H1 (cell line): ENCODE data around the gene ZBTB49. TPM values are rescaled to one million over a fixed set of nuclear protein-coding genes. Genes with fewer than 3 reads are reported as not detected.

Experiments used
- CTCF ChIA-PET: fragments of 300-600 bp; sonication (Branson Sonifier 250); formaldehyde crosslinking; loops from one replicate; lab custom pipeline; 2021; ENCODE audit not compliant: partially characterized antibody; lab: Charles Lee
- POLR2A ChIA-PET: fragments of 300-600 bp; sonication (Branson Sonifier 250); formaldehyde crosslinking; loops from one replicate; lab custom pipeline; 2021; ENCODE audit warnings: inconsistent platforms; ENCODE audit not compliant: partially characterized antibody; lab: Charles Lee
- DNase-seq, 2 experiments: peaks; one replicate each; pipeline versions ENCODE4 v3.0.0 to v3.0.0-alpha.2; 2010 to 2022; ENCODE audit warnings: low spot score in 2 of 2, low read depth in 1 of 2, mixed read lengths in 1 of 2
- FAIRE-seq: peaks from 2 replicates; lab custom pipeline; 2011; peaks lifted over from hg19 to GRCh38; lab: Jason Lieb, UNC
- H2AFZ ChIP-seq: 2 replicates; pipeline ENCODE4 v1.8.1; 2012; ENCODE audit warnings: low read length, inconsistent platforms
- H2AK5ac ChIP-seq: 2 replicates; pipeline ENCODE4 v1.6.1; 2013; ENCODE audit warnings: low read depth, low read length
- H2BK120ac ChIP-seq: replicated peaks from 2 replicates; pipeline ENCODE3; 2013; ENCODE audit warnings: low read depth, low read length, inconsistent platforms
- H2BK12ac ChIP-seq: 2 replicates; pipeline ENCODE4 v1.6.1; 2013; ENCODE audit warnings: low read depth, low read length
- H2BK15ac ChIP-seq: 2 replicates; pipeline ENCODE4 v1.6.1; 2013; ENCODE audit warnings: low read length
- H2BK20ac ChIP-seq: 2 replicates; pipeline ENCODE4 v1.6.1; 2013; ENCODE audit warnings: low read length
- H2BK5ac ChIP-seq: 2 replicates; pipeline ENCODE4 v1.6.1; 2013; ENCODE audit warnings: low read depth, low read length
- H3K14ac ChIP-seq: 2 replicates; pipeline ENCODE4 v1.6.1; 2013; ENCODE audit warnings: inconsistent platforms; ENCODE audit not compliant: insufficient read length
- H3K18ac ChIP-seq: 2 replicates; pipeline ENCODE4 v1.6.1; 2013; ENCODE audit warnings: low read length; ENCODE audit errors: extremely low read depth
- H3K23ac ChIP-seq: 2 replicates; pipeline ENCODE4 v1.6.1; 2013; ENCODE audit warnings: inconsistent platforms; ENCODE audit not compliant: insufficient read length
- H3K23me2 ChIP-seq: 2 replicates; pipeline ENCODE4 v1.6.1; 2013; ENCODE audit warnings: low read depth, low read length
- H3K27ac ChIP-seq: 2 replicates; pipeline ENCODE4 v1.6.1; 2011; ENCODE audit warnings: low read depth, low read length, inconsistent platforms
- H3K27me3 ChIP-seq, 4 experiments: replicated peaks in 1 of 4; 1 replicate in 1 of 4; 2 replicates in 3 of 4; pipeline versions ENCODE4 v1.6.1 to v1.8.1; 2011 to 2013; ENCODE audit warnings: low read length in 3 of 4, mild to moderate bottlenecking in 3 of 4, inconsistent platforms in 2 of 4, mixed read lengths in 2 of 4, moderate library complexity in 1 of 4; ENCODE audit not compliant: control insufficient read depth in 3 of 4, insufficient read depth in 3 of 4; ENCODE audit errors: extremely low read depth in 1 of 4
- H3K36me3 ChIP-seq, 4 experiments: 2 replicates each; pipeline versions ENCODE4 v1.6.1 to v1.8.1; 2011 to 2013; ENCODE audit warnings: mild to moderate bottlenecking in 4 of 4, low read length in 3 of 4, moderate library complexity in 2 of 4, control low read depth in 1 of 4, inconsistent platforms in 1 of 4; ENCODE audit not compliant: insufficient read depth in 4 of 4, control insufficient read depth in 2 of 4
- H3K4ac ChIP-seq: replicated peaks from 2 replicates; pipeline ENCODE3; 2013; ENCODE audit warnings: low read length, low read depth, mixed read lengths, inconsistent platforms; ENCODE audit not compliant: insufficient read length
- H3K4me1 ChIP-seq, 4 experiments: replicated peaks in 1 of 4; 1 replicate in 1 of 4; 2 replicates in 3 of 4; pipeline versions ENCODE4 v1.6.1 to v1.8.1; 2011 to 2013; ENCODE audit warnings: low read length in 3 of 4, inconsistent platforms in 2 of 4, mixed read lengths in 1 of 4; ENCODE audit not compliant: insufficient read depth in 4 of 4, control insufficient read depth in 3 of 4
- H3K4me2 ChIP-seq, 2 experiments: 2 replicates each; pipeline versions ENCODE4 v1.6.1 to v1.8.1; 2011 to 2013; ENCODE audit warnings: low read depth in 2 of 2, low read length in 2 of 2, control low read depth in 1 of 2, inconsistent platforms in 1 of 2, mild to moderate bottlenecking in 1 of 2; ENCODE audit not compliant: insufficient read depth in 1 of 2
- H3K4me3 ChIP-seq, 4 experiments: fragments of 200-600, 300-600 bp in 1 of 4; sonication (generic), shearing (Covaris generic), sonication (Bioruptor Twin) in 1 of 4; 2 replicates each; pipeline versions ENCODE4 v1.5.1 to v1.8.1; 2011 to 2016; ENCODE audit warnings: low read length in 4 of 4, low read depth in 3 of 4, control low read depth in 2 of 4, inconsistent platforms in 2 of 4, mild to moderate bottlenecking in 2 of 4, mixed read lengths in 1 of 4, moderate library complexity in 1 of 4; ENCODE audit not compliant: insufficient read depth in 2 of 4; ENCODE audit errors: extremely low read depth in 1 of 4
- H3K56ac ChIP-seq: replicated peaks from 2 replicates; pipeline ENCODE3; 2013; ENCODE audit warnings: low read depth, mild to moderate bottlenecking, mixed read lengths, low read length, inconsistent platforms; ENCODE audit not compliant: insufficient read length
- H3K79me1 ChIP-seq: 2 replicates; pipeline ENCODE4 v1.6.1; 2013; ENCODE audit warnings: low read depth, low read length, control low read depth
- H3K79me2 ChIP-seq, 2 experiments: 2 replicates each; pipeline versions ENCODE4 v1.6.1 to v1.8.1; 2012 to 2013; ENCODE audit warnings: low read length in 2 of 2, mild to moderate bottlenecking in 2 of 2, inconsistent platforms in 1 of 2; ENCODE audit not compliant: insufficient read depth in 2 of 2, control insufficient read depth in 1 of 2
- H3K9ac ChIP-seq, 4 experiments: replicated peaks in 1 of 4; 1 replicate in 1 of 4; 2 replicates in 3 of 4; pipeline versions ENCODE4 v1.6.1 to v1.8.1; 2011 to 2013; ENCODE audit warnings: low read depth in 3 of 4, low read length in 3 of 4, control low read depth in 2 of 4, mild to moderate bottlenecking in 2 of 4, moderate library complexity in 2 of 4, inconsistent platforms in 1 of 4; ENCODE audit errors: extremely low read depth in 1 of 4
- H3K9me3 ChIP-seq, 2 experiments: 2 replicates each; pipeline versions ENCODE4 v1.6.1 to v1.8.1; 2012 to 2013; ENCODE audit warnings: mild to moderate bottlenecking in 2 of 2, moderate library complexity in 2 of 2, control low read depth in 1 of 2, inconsistent platforms in 1 of 2, low read depth in 1 of 2, low read length in 1 of 2, mixed read lengths in 1 of 2; ENCODE audit not compliant: insufficient read depth in 2 of 2
- H4K20me1 ChIP-seq, 2 experiments: replicated peaks in 1 of 2; 2 replicates each; pipeline versions ENCODE3 to v1.8.1; 2011 to 2013; ENCODE audit warnings: inconsistent platforms in 2 of 2, low read length in 2 of 2, mild to moderate bottlenecking in 1 of 2; ENCODE audit not compliant: insufficient read depth in 2 of 2, control insufficient read depth in 1 of 2
- H4K5ac ChIP-seq: 2 replicates; pipeline ENCODE4 v1.6.1; 2013; ENCODE audit warnings: low read length, low read depth, mixed read lengths, inconsistent platforms; ENCODE audit not compliant: insufficient read length
- H4K8ac ChIP-seq: 2 replicates; pipeline ENCODE4 v1.8.0; 2013; ENCODE audit warnings: mild to moderate bottlenecking, moderate library complexity, low read length, inconsistent platforms; ENCODE audit not compliant: insufficient read depth; ENCODE audit errors: extremely low read depth
- H4K91ac ChIP-seq: replicated peaks from 2 replicates; pipeline ENCODE3; 2013; ENCODE audit warnings: low read length, mixed read lengths, inconsistent platforms; ENCODE audit not compliant: insufficient read length
- E2F6 ChIP-seq: IDR thresholded peaks from 2 replicates; pipeline ENCODE4 v1.6.1; 2012; ENCODE audit warnings: inconsistent platforms
- KDM1A ChIP-seq: fragments of 200-600, 300-600 bp; sonication (generic); IDR thresholded peaks from 2 replicates; pipeline ENCODE4 v1.7.1; 2016; ENCODE audit warnings: mild to moderate bottlenecking, low read length, borderline replicate concordance
- MAX ChIP-seq: IDR thresholded peaks from 2 replicates; pipeline ENCODE4 v1.6.1; 2012; ENCODE audit warnings: inconsistent platforms
- POU5F1 ChIP-seq: IDR thresholded peaks from 2 replicates; pipeline ENCODE4 v1.6.1; 2011; ENCODE audit warnings: low read depth, mild to moderate bottlenecking, low read length, moderate library complexity
- RBBP5 ChIP-seq: IDR thresholded peaks from 2 replicates; pipeline ENCODE4 v1.7.1; 2012; ENCODE audit warnings: low read depth, mild to moderate bottlenecking, inconsistent platforms, low read length, moderate library complexity, borderline replicate concordance
- WGBS, 2 experiments: shearing (Covaris generic) in 1 of 2; methylation state at CpG; one replicate each; pipeline versions ENCODE4 v1.1.6 to v1.1.7; 2013 to 2015; ENCODE audit warnings: low lambda C conversion rate in 2 of 2, mixed read lengths in 2 of 2, inconsistent platforms in 1 of 2, low coverage in 1 of 2, missing lambda C conversion rate in 1 of 2; ENCODE audit not compliant: insufficient replicate concordance in 2 of 2, insufficient coverage in 1 of 2, insufficient read length in 1 of 2; ENCODE audit errors: extremely low coverage in 1 of 2, missing lambda C conversion rate in 1 of 2; 5-methylcytosine and 5-hydroxymethylcytosine counted together
- polyA plus RNA-seq, 7 experiments: library from polyadenylated mRNA; depleted of rRNA in 3 of 7; stranded (reverse) in 5 of 7; unstranded in 2 of 7; fragments of >200 nt in 5 of 7; fragments of 200-250 nt in 2 of 7; gene quantifications; 1 replicate in 5 of 7; 2 replicates in 1 of 7; 4 replicates in 1 of 7; pipeline versions ENCODE4 v1.2.1 to v1.2.3, GENCODE V29; 2011 to 2013; ENCODE audit warnings: missing spikeins in 2 of 7, mixed read lengths in 2 of 7
- total RNA-seq: library from RNA; stranded (reverse); fragmentation: NEBNext Ultra II Directional; extraction: Animal tissue kit (Norgen Biotek cat#: 25700); gene quantifications from 2 replicates; pipeline ENCODE4 v1.2.1, GENCODE V29; 2021

The ZBTB49 gene
- total and polyA plus RNA-seq, 2 of the 8 experiments (the other 6 are each of a cell fraction or from before 2014, with no cell fraction given), result 4.2 to 6.8 TPM

- no peak for FAIRE-seq
- peaks cover 0 to 2% (median 0%) of the 10 kb centered on the region in 4 experiments; a peak in 1 of 7 replicates for H3K27me3 ChIP-seq
- no peaks in the 10 kb centered on the region for H3K23me2 ChIP-seq
- no peak overlapping the region for H4K91ac ChIP-seq
- H4K20me1 ChIP-seq, result no peaks in the 10 kb centered on the region
- H4K8ac ChIP-seq, result no peak overlapping the region
- H3K36me3 ChIP-seq, result no peaks in the 10 kb centered on the region
- no peak overlapping the region for H3K4me2 ChIP-seq
- no peak overlapping the region for H2BK5ac ChIP-seq
- no peak overlapping the region for H3K56ac ChIP-seq
- no peak overlapping the region for H3K18ac ChIP-seq
- no peak for DNase-seq
- no peak overlapping the region for H2AFZ ChIP-seq
- 0 out of 4 replicates have a peak, but pooled peaks cover 0 to 5% of the 10 kb centered on the region in 2 experiments for H3K9me3 ChIP-seq
- no peak overlapping the region for H3K14ac ChIP-seq
- H2BK20ac ChIP-seq, result no peak overlapping the region
- H3K9ac ChIP-seq, result no peak overlapping the region
- TF ChIP-seq MAX (no peak), E2F6 (no peak), POU5F1 (no peak), RBBP5 (no peak), KDM1A (no peak)
- ChIA-PET POLR2A (no interaction called here), CTCF (no interaction called here)
- no peaks in the 10 kb centered on the region for H3K79me2 ChIP-seq
- H3K79me1 ChIP-seq, result no peaks in the 10 kb centered on the region
- WGBS, 2 experiments, result 88% methylated on average over 8 of the region's 8 CpGs; no CpG with 5 or more reads in 1 of the 2 experiments
- no peak overlapping the region for H2BK120ac ChIP-seq
- H2AK5ac ChIP-seq, result no peak overlapping the region
- H4K5ac ChIP-seq, result no peak overlapping the region
- no peak overlapping the region for H3K27ac ChIP-seq
- no peak overlapping the region for H2BK15ac ChIP-seq
- no peak overlapping the region for H3K4me3 ChIP-seq
- H2BK12ac ChIP-seq, result no peak overlapping the region
- H3K23ac ChIP-seq, result no peak overlapping the region
- peaks cover 0 to 4% (median 1%) of the 10 kb centered on the region in 4 experiments; a peak in 4 of 7 replicates for H3K4me1 ChIP-seq
- no peak overlapping the region for H3K4ac ChIP-seq
These were observed 71.8 kb downstream of the ZBTB49 start for GRCh38 chr4:4361883-4362282.
